22Rv1 (cell line): ENCODE data around the gene MAB21L1.

Experiments
- ZFX ChIP-seq: fragments of 450-650 bp; IDR thresholded peaks from 2 replicates; pipeline ENCODE4 v1.6.1; 2017; ENCODE audit warnings: antibody characterized with exemption, borderline replicate concordance
- TF ChIP-seq, protein P1 (sequence below): fragments of 450-650 bp; IDR thresholded peaks from 2 replicates; pipeline ENCODE4 v1.5.1; 2017; ENCODE audit warnings: mild to moderate bottlenecking

DNA sequence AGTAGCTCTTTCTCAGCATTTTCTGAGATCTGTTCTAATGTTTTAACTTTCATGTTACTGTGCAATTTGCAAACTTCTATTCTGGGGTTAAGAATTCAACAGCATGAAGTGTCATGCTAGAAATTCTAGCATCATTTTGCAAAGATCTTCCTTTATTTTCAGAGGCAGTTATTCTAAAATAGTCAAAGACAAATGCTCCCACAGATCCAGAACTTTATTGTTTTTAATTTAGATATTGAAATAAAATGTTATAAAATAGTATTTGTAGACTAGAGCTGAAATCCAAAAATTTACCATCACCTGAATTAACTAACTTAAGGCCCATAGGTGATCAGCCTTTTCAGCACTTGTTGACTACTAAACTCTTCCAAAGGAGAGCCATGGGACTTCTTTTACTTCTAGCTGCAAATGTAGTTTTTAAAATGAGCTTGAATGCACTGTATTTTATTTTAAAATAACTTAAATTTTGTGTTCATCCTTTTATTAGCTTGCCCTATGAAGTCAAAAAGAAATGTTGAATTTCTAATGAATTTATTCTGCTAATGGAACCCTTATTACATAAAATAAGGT, 3.2 kb downstream of the MAB21L1 start:
- TF ChIP-seq, protein P1, sequence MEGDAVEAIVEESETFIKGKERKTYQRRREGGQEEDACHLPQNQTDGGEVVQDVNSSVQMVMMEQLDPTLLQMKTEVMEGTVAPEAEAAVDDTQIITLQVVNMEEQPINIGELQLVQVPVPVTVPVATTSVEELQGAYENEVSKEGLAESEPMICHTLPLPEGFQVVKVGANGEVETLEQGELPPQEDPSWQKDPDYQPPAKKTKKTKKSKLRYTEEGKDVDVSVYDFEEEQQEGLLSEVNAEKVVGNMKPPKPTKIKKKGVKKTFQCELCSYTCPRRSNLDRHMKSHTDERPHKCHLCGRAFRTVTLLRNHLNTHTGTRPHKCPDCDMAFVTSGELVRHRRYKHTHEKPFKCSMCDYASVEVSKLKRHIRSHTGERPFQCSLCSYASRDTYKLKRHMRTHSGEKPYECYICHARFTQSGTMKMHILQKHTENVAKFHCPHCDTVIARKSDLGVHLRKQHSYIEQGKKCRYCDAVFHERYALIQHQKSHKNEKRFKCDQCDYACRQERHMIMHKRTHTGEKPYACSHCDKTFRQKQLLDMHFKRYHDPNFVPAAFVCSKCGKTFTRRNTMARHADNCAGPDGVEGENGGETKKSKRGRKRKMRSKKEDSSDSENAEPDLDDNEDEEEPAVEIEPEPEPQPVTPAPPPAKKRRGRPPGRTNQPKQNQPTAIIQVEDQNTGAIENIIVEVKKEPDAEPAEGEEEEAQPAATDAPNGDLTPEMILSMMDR = no peak
- TF ChIP-seq ZFX = no peak
